GM18873 (cell line): ENCODE measurements around the gene MARCO.
"Not testable (repeated sequence)": the region's sequence is repeated elsewhere in the genome, so short reads cannot be mapped to it uniquely, and the experiment has no call there.

ENCODE experiments used
- ATAC-seq: cut with Tn5 transposase; IDR thresholded peaks from one replicate; pipeline ENCODE4 v1.9.1; 2021; ENCODE audit warnings: mild to moderate bottlenecking, moderate library complexity, moderate number of reproducible peaks; ENCODE audit not compliant: unreplicated experiment, low FRiP score

The MARCO gene

DNA sequence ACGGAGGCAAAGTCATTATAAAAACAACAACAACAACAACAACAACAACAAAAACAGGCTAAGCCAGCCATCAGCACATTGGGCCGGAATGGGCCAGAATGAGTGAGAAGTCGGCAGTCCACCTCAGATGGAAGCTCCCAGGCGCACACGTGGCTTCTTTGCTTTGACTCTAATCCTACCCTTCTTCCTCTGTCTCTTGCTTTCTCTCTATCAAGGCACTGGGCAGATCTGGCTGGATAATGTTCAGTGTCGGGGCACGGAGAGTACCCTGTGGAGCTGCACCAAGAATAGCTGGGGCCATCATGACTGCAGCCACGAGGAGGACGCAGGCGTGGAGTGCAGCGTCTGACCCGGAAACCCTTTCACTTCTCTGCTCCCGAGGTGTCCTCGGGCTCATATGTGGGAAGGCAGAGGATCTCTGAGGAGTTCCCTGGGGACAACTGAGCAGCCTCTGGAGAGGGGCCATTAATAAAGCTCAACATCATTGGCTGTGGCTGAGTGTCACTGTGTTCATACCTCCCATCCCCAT, 52.2 kb downstream of the MARCO start:
- no peak for ATAC-seq

DNA sequence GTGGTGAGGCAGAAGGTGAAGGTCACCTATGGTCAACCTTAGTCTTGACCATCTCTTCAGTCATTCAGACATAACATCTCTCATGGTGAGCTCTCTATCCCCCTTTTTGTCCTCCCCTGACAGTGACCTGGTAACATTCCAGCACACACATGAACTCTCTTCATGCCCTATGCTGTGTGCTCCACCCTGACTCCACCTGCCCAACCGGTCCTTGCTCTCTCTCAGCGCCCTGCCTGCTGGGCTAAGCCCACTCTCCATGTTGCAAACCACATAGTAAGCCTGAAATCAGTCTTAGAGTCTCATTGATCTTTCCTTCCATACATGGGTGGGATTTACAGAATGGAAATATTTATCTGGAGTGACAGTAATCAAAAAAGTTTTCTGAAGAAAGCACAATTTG, 52.8 kb downstream of the MARCO start:
- ATAC-seq = no peak

DNA sequence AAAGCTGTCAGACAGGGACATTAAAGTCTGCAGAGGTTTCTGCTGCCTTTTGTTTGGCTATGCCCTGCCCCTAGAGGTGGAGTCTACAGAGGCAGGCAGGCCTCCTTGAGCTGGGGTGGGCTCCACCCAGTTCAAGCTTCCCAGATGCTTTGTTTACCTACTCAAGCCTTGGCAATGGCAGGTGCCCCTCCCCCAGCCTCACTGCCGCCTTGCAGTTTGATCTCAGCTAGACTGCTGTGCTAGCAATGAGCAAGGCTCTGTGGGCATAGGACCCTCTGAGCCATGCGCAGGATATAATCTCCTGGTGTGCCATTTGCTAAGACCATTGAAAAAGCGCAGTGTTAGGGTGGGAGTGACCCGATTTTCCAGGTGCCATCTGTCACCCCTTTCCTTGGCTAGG, 61.9 kb downstream of the MARCO start:
- ATAC-seq = not testable (repeated sequence)

GRCh38 chr2:119004602-119005001, 62.6 kb downstream of the MARCO start:
- ATAC-seq = no peak

DNA sequence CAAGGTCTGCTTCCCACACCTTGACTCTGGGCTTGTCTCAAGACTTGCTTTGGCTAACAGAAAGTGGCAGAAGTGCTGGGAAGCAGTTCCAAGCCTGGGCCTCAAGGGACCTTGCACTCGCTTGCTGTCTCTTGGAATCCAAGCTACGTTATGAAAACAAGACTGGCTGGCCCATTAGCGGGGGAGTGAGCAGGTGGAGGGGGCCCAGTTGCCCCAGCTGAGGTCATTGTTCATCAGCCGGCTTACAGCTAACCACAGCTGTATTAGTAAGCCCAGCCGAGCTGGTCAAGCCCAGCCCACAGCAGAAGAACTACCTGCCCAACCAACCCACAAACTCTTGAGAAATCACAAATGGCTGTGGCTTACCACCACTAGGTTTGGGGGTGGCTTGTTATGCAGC, 63.1 kb downstream of the MARCO start:
- ATAC-seq = no peak

GRCh38 chr2:119005555-119005954, 63.6 kb downstream of the MARCO start:
- ATAC-seq = no peak

- ATAC-seq = no peak
Measured at GRCh38 chr2:119006441-119006840, 64.4 kb downstream of the MARCO start.

DNA sequence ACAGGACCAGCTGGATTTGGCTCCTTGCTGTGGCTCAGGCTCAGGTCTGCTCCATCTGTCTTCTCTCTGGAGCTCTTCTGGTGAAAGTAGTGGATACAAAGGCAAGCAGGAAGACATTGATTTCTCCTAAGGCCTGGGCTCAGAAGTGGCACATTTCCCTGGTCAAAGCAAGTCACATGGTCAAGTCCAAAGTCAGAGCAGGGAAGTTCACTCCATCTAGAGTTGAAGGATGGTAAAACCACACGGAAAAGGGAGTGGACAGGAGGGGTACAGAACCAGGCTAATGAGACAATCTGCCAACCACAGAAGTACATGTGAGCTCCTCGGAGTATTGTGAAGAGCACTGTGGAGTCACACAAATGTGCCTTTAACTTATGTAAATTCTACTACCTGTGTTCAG, 66.1 kb downstream of the MARCO start:
- ATAC-seq = no peak

DNA sequence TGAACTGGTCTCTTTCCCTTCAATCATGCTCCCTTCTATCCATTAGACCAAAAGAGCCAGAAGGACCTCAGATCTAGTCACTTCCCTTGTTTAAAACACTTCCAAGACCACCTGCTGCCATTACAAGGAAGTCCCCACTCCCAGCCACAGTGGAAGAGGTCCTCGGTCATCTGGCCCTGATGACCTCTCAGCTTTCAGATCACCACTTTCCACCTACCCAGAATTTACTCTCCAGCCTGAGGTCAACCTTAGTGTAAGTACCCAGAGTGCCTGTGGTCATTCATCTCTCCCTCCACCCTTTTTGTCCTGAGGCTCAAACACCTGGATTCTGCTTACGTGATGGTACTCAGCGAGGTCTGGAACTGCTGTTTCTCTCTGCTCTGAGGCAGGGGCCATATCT, 67.1 kb downstream of the MARCO start:
- ATAC-seq = no peak

DNA sequence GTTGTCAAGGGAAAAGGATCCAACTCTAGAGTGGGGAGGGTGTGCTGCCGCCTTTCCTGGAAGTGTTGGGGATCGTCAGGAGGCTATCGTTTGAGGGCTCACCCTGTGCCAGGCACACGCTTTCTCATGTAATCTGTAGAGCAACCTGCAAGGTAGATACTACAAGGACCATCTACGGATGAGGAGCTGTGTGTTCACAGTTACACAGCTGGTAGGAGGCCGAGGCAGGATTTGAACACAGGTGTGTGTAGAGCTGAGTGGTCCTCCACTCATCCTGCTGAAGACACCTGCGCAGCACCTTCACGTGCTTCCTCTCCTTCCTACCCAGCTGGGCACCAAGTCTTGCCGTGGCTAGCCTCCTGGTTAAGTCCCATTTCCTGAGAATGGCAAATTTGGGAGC, 68.3 kb downstream of the MARCO start:
- no peak for ATAC-seq

DNA sequence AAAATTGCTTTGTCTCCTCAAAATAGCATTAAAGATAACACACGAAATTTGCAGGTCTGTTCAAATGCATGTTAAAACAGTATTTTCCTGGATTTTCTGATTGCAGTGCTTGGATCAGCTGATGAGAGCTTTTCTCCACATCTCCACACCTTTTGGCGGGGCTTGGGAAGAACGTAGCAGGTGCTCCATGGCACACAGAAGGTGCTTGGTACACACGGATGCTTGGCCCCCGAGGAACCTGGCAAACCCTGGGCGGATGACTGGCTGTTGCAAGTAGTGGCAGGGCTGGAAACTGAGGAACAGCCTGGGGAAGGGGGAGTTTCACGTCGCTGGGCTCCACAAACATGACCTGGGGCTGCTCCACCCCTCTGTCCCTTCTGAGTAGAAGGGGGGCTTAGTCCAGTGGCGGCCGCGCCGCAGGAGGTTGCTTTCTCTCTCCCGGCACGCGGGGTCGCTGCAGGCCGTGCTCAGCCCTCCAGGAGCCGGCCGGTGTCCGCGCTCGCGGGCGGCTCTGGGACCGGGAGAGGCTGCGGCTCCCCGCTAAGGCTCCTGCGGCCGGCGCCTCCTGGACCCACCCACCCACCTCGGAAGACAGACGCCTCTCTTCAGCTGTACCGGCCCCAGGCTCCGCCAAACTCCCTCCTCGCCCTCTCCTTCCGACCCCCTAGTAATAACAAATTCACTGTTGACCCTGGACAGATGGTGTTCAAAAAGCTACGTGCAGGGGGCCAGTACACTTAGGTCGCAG, 69.3 kb downstream of the MARCO start:
- no peak for ATAC-seq

GRCh38 chr2:119011910-119012209, 69.9 kb downstream of the MARCO start:
- no peak for ATAC-seq

DNA sequence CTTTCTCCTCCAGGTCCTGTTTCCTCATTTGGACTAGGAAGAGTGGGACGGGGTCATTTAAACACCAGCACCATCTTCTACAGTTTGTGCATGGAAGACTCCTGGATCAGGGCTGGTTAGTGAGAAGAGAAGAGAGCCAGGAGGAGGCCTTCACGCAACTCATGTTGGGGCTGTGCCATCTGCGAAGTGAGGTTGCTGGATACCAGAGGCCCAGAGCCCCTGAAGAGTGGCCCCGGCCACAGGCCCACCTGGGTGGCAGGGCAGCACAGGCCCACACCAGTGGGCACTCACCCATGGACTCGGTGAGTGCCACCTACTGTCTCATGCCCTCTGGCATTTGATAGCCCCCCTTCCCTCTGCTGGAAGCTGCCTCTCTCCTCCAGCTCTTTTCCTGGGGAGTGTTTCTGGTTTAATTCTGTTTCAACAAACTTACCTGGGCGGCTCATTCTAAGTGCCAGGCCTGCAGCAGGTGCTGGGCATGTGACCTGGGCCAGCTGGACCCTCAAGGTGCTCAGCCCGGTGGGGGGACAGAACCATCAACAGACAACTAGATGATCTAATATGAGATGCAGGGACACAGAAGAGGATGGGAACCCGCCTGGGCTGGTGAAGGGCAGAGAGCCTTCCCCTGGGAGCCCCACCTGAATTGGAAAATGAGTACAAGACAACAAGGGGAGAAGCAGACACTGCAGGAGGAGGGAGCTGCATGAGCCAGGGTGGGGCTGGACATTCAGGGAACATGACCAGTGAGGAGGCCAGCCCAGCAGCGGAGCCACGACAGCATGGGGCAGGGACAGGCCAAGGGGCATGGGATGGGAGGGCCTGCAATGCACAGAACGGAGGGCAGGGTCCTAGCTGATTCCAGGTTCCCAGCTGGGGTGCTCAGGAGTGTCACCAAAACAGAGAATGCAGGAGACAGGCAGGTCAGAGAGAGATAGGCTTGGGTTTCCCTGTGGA, 70.6 kb downstream of the MARCO start:
- no peak for ATAC-seq

DNA sequence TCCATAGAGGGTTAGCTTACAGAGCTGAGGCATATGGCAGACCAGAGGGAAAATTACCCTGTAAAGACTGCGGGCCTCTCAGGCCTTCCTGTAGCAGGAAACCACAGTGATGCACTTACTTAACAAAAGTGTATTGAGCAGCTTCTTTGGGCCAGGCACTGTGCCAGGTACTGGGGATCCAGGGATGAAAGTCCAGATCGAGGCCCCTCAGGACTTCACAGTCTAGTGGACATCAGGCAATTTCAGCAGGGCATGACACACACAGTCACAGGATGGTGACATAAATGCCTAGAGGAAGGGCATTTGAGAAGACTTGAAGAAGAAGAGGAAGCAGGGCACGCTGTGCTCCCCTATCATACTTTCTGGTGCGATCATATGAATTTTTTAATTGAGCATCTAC, 71.7 kb downstream of the MARCO start:
- no peak for ATAC-seq

DNA sequence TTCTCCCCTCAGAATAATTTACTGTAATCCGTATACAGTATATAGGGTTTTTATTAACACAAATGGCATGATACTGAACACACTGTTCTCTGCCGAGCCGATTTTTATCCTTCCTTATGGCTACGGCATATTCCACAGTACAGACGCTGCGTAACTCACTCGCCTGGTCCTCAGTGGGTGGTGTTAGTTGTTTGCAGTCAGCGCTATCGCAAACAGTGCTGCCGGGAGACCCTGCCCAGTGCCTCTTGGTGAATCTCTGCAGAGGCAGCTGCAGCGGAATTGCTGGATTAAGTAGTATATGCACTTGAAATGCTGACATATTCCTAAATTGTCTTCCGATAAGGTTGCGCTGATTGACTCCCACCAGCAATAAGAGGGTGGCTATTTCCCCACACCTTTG, 73.9 kb downstream of the MARCO start:
- ATAC-seq = no peak

GRCh38 chr2:119019521-119019920, 77.5 kb downstream of the MARCO start:
- no peak for ATAC-seq

DNA sequence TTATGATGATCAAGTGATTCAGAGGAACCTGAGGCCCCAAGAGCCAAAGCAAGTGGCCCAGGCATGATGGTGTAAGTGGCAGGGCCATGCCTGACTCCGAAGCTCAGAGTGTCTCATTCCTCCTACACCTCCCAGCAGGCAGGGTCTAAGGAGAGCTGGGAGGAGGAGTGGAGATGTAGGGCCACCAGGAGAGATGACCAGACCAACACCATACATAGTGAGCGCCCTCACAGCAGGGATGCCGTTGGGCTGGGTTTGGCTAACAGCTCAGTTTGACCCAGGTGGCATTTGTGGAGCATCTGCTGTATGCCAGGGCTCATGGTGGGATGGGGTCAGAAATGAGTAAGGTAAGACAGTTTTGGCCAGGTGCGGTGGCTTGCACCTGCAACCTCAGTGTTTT, 80.7 kb downstream of the MARCO start:
- no peak for ATAC-seq

- ATAC-seq = no peak
Measured at GRCh38 chr2:119023534-119023933, 81.5 kb downstream of the MARCO start.

GRCh38 chr2:119024152-119024551, 82.2 kb downstream of the MARCO start:
- no peak for ATAC-seq

- no peak for ATAC-seq
Measured at GRCh38 chr2:119024568-119024967, 82.6 kb downstream of the MARCO start.

DNA sequence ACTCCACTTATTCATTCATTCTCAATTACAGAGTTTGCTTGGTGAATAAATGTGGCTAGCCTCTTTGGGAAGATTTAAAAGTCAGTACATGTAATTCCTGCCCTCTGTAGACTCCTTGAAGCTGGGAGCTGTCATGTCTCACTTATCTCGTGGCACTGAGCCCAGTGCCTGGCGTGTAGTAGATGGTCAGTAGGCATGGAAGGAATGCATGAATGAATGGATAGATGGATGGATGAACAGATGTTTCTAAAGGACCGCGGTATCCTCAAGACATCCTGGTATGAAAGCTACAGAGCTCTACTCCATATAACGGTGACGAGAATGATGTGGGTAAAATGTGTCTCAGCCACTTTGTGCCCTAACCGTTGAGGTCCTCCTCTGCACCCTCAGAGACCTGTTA, 83.0 kb downstream of the MARCO start:
- ATAC-seq = no peak
